ENCODE measurements around the gene EIF5A.

The EIF5A gene

GRCh38 chr17:7306911-7307685, at the start of gene EIF5A:
Gene EIF5A, plus strand, starts transcription at chr17:7307628. Its CDS starts 2,008 bp downstream, at chr17:7309636.
- peak; percentile 100 for DNase-seq

- DNase-seq = no peak
Measured at GRCh38 chr17:7258731-7259554, 48.5 kb upstream of the EIF5A start.

DNA sequence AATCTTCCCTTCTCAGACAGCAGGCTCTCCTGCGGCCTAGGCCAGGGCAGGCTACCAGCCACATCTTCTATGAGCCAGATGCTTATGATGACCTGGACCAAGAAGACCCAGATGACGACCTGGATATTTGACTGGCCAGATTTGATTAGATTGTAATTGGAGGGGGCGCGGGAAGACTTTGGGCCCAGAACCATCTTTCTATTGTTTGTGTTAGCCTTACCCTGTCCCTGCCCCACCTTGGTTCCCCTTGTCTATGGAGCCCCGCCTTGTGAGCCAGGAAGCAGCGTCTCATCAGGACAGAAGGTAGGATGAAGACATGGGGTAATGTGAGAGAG, 47.9 kb upstream of the EIF5A start:
- no peak for DNase-seq

- no peak for DNase-seq
Measured at GRCh38 chr17:7260151-7260550, 47.3 kb upstream of the EIF5A start.

- DNase-seq = peak; percentile 47
Measured at GRCh38 chr17:7260651-7261378, 46.6 kb upstream of the EIF5A start.

GRCh38 chr17:7261379-7262191, 45.8 kb upstream of the EIF5A start:
- no peak for DNase-seq

- DNase-seq = no peak
Measured at GRCh38 chr17:7262192-7262934, 45.1 kb upstream of the EIF5A start, which contains the start of gene CLDN7. Gene CLDN7, minus strand, starts transcription at chr17:7262478. Its CDS starts 435 bp downstream, at chr17:7262043.

- DNase-seq = peak; percentile 68
Measured at GRCh38 chr17:7262935-7263800, 44.3 kb upstream of the EIF5A start.

GRCh38 chr17:7263801-7264078, 43.7 kb upstream of the EIF5A start:
- DNase-seq = peak; percentile 55

DNA sequence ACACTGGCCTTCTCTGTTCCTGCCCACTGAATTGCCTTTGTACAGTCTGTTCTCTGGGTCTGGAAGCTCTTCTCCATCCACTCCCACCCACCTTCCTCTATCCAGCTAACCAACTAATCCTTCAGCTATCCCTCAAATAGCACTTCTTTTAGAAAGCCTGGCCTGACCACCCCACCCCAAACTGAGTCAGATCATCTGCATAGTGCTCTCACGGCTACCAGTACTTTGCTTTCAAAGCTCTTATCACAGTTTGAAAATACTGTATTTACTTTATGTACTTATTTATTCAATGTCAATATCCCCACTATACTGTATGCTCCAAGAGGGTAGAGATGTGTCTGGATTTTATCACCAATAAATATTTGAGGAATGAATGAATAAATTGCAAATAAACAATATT, 40.6 kb upstream of the EIF5A start:
- no peak for DNase-seq

- no peak for DNase-seq
Measured at GRCh38 chr17:7279448-7279847, 28.0 kb upstream of the EIF5A start.

DNA sequence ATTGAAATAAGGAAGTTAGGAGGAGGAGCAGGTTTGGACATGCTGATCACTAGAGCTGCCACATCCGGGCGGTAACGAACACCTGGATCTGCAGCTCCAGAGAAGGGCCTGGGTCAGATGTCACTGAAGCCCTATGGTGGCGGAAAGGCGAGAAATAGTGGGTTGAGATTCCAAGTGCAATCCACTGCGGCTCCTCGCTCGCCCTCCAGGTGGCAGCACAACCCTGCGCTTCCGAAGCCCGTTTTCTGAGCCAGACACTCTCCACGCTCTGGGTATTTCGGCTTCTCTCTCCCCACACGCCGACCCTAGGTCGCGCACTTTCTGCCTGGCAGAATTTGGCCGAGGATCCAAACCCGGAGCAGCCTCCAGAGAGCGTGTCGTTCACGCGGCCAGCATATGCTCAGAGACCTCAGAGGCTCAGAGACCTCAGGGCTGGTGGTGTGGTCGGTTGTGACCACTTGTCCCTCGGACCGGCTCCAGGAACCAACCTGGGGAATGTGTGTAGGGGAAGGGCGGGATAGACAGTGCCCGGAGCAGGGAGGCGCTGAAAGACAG, 26.8 kb upstream of the EIF5A start:
- DNase-seq = peak; percentile 95

GRCh38 chr17:7281074-7281952, 26.1 kb upstream of the EIF5A start, which contains the start of gene SLC2A4:
Gene SLC2A4, plus strand, starts transcription at chr17:7281718. Its CDS starts 217 bp downstream, at chr17:7281935.
- DNase-seq = peak; percentile 100

DNA sequence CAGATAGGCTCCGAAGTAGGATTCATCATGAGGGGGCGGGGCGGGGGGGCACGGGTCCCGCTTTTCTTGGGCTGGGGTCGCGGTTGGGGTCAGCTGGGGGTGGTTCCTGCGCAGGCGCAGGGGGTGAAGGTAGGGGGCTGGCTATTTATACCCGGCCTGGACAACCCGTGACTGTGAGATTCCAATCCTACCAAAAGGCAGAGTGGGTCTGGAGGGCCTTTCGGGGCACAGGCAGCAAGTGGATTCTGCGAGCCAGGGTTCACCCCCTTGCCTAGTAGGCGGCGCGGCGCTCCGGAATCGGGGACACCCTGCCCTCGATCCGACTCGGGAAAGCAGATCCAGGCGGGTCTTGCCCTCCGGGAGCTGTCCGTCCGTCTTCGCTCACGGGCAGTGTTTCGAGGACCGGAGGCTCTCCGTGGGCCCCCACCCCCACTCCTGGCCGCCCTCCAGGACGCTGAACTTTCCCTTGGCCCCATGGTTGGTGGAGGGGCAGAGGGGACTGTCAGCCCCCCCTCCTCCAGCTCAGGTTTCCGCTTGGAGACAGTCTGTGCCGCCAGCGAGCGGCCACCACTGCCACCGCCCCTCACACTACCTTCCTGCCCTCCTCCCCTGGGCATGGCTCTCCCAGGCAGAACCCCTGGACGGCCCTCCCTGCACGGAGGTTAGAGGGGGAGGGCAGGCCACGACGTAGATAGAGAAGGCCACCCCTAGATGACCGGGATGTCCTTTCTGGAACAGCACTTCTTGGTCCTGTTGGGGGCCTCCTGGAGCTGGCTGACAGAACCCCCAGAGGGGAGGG, 25.3 kb upstream of the EIF5A start:
- DNase-seq = peak; percentile 63

DNA sequence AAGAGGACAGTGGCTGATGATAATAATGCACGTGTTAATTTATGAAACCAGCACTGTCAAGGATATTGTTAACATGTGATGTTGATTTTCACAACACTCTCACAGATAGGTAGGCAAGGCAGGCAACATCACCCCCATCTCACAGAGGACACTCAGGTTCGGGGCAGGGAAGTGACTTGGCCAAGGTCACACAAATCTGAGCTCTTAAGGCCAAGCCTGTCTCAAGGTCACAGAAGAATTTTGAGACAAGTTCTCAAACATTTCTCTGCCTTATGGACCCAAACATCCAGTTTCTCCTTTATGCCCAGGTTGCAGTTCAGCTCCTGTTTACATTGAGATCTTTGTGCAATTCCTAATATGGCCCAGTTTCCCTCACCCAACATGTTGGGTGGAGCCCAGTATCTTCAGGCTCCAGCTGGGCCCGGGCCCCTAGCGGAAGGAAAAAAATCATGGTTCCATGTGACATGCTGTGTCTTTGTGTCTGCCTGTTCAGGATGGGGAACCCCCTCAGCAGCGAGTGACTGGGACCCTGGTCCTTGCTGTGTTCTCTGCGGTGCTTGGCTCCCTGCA, 24.6 kb upstream of the EIF5A start:
- DNase-seq = no peak

GRCh38 chr17:7283471-7284216, 23.8 kb upstream of the EIF5A start:
- DNase-seq = no peak

- DNase-seq = no peak
Measured at GRCh38 chr17:7284911-7285310, 22.5 kb upstream of the EIF5A start.

DNA sequence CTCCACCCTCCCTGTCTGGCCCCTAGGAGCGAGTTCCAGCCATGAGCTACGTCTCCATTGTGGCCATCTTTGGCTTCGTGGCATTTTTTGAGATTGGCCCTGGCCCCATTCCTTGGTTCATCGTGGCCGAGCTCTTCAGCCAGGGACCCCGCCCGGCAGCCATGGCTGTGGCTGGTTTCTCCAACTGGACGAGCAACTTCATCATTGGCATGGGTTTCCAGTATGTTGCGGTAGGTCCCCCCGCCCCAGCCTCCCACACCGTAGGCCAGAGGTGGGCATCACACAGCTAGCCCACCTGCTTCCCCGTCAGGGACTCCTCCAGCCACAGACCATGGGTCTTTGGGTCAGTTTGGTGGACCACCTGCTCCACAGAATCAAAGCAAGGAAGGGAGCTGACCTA, 21.7 kb upstream of the EIF5A start:
- DNase-seq = no peak
